GM11168 (cell line): Measurements from ENCODE around the gene ANAPC2.

Source experiments
- in situ Hi-C: fragments of 300-500 bp; cut with MboI; formaldehyde crosslinking; loops from one replicate; pipeline ENCODE4 v1.12.0; 2022; ENCODE audit warnings: low sequenced_read_pairs; ENCODE audit not compliant: unreplicated experiment

The ANAPC2 gene, protein sequence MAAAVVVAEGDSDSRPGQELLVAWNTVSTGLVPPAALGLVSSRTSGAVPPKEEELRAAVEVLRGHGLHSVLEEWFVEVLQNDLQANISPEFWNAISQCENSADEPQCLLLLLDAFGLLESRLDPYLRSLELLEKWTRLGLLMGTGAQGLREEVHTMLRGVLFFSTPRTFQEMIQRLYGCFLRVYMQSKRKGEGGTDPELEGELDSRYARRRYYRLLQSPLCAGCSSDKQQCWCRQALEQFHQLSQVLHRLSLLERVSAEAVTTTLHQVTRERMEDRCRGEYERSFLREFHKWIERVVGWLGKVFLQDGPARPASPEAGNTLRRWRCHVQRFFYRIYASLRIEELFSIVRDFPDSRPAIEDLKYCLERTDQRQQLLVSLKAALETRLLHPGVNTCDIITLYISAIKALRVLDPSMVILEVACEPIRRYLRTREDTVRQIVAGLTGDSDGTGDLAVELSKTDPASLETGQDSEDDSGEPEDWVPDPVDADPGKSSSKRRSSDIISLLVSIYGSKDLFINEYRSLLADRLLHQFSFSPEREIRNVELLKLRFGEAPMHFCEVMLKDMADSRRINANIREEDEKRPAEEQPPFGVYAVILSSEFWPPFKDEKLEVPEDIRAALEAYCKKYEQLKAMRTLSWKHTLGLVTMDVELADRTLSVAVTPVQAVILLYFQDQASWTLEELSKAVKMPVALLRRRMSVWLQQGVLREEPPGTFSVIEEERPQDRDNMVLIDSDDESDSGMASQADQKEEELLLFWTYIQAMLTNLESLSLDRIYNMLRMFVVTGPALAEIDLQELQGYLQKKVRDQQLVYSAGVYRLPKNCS

DNA sequence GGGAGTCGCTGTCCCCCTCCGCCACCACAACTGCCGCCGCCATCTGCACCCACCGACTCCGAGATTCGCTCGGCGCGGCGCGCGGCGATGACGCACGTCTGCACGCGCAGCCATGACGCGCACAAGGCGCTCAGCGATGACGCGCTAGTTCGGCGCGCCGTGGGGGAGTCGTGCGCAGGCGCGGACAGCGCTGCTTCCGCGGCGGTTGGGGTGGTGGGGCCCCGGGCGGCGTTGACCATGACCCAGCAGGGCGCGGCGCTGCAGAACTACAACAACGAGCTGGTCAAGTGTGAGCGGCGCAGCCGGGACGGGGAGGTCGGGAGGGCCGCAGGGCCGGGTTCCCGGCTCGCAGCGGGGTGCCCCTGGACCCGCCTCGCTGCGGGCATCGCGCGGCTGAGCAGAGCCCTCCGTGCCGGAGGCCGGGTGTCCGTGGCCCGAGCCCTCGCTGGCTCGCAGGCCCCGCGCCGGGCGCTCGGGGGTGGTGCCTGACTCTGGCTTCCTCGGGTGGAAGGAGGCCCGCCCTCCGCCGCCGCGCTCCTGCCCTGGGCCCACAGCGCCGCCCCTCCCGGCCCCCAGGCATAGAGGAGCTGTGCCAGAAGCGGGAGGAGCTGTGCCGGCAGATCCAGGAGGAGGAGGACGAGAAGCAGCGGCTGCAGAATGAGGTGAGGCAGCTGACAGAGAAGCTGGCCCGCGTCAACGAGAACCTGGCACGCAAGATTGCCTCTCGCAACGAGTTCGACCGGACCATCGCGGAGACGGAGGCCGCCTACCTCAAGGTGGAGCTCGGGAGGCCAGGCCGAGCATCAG lies at the start of gene ANAPC2, which contains the start of gene SSNA1:
Gene ANAPC2, minus strand, starts transcription at position 71 of the 807 bp plus-strand sequence. Its CDS starts 28 bp downstream, at position 43.
Gene SSNA1, plus strand, starts transcription at position 187 of the 807 bp plus-strand sequence. Its CDS starts 51 bp downstream, at position 238.
- in situ Hi-C loops = no loop called here

DNA sequence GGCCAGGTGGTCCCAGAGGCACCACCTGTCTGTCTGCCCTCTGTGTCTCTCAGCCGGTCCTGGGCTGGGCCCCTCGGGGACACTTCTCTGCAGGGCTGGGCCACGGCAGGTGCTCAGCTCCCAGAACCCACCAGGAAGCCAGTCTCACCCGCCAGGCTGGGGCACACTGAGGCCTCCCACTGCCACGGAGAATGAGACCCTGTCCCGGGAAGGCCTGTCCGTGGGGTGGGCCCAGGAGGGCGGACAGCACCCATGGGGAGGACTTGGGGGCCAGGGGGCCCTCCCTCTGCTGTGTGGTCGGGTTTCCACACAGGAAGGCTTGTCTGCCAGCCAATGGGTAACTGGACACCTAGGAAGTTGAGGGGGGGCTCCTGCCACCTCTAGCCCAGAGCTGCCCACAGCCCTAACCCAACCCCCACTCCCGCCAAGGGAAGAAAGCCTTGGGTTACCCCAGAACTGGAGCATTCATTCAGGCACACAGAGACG lies 48.6 kb upstream of the ANAPC2 start:
- in situ Hi-C loops = no loop called here

DNA sequence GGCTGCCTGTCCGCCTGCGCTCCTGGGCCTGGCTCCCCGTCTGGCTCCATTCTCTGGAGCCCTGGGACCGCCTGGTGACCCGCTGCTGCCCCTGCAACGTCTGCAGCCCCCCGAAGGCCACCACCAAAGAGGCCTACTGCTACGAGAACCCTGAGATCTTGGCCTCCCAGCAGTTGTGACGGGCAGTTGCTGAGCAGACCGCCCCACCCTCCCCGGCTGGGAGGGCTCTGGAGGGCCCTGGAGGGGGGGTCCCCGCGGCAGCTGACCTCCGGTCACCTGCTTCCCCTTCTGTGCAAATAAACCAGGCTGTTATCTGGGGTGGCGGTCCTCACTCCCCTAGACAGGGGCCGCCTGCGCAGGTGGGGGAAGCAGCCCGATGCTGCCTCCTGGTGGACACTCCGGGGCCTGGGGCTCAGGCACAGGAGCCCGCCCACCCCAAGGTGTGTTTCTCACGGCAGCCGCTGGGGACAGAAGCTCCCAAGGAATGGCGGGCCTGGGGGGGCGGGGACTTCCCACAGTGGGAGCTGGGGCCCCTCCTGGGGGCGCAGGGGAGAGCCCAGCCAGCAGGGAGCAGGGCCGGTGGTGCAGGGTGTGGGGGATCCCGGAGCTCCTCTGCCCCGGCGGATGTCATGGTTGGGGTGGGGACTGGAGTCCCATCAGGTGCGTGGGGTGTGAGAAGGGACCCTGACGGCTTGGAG lies 48.0 kb upstream of the ANAPC2 start:
- in situ Hi-C loops = no loop called here

DNA sequence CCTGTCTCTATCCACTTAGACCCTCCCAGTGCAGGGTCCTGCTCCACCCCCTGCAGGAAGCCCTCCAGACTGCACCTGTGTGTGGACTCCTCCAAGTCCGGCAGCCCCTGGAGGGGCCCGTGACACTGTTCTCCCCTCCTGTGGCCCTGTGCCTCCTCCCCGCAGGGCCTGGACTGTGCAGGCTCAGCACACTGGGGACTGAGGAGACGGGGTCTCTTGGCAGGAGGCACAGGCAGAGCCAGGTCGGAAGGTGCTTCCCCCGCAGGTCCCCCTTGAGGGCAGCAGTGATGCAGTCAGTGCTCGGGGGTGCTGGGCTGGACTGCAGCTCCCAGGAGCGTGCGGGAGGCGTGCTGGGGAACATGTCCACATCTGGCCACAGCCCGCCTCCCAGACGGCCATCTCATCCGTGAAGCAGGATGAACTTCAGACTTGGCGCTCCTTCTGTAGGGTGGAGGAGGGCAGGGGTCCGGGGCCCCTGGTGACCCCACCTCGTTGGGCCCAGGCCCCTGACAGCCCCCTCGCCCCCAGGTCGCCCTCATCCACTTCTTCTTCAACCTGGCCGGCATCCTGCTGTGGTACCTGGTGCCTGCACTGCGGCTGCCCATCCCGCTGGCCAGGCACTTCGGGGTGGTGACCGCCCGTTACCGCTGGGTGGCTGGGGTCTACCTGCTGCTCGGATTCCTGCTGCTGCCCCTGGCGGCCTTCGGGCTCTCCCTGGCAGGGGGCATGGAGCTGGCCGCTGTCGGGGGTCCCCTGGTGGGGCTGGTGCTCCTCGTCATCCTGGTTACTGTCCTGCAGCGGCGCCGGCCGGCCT lies 47.3 kb upstream of the ANAPC2 start:
- in situ Hi-C loops = no loop called here

DNA sequence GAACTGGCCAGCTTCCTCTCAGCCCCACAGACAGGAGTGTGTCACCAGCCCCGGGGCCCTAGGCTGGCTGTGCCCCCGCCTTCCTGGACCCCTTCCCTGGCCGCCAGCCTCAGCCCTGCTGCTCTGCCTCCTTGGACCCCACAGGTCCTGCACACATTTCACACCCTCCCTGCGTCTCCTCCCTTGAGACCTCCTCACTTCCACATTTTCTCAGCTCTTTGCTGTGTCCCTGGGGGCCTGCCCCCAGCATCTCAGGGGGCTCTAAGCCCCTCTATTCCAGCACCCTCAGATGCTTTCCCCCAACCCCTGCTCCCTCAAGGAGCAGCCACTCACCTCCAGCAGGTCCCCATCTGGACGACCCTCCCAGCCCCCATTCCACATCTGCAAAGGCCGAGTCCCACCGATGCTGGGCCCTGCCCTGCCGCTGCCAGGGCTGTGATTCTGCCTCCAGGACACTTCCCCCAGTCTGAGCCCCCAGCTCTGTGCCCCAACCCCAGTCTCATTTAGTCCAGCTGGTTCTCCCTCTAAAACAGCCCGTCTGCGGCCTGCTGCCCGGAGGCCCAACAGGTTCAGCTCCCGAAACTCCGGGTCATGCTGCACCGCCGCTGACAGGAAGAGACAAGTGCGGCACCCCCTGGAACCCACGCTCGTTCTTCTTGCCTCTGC lies 46.5 kb upstream of the ANAPC2 start:
- in situ Hi-C loops = loop anchor here (5.0 kb wide), 1 partner anchor 113 kb away; no protein-coding TSS in a partner anchor

DNA sequence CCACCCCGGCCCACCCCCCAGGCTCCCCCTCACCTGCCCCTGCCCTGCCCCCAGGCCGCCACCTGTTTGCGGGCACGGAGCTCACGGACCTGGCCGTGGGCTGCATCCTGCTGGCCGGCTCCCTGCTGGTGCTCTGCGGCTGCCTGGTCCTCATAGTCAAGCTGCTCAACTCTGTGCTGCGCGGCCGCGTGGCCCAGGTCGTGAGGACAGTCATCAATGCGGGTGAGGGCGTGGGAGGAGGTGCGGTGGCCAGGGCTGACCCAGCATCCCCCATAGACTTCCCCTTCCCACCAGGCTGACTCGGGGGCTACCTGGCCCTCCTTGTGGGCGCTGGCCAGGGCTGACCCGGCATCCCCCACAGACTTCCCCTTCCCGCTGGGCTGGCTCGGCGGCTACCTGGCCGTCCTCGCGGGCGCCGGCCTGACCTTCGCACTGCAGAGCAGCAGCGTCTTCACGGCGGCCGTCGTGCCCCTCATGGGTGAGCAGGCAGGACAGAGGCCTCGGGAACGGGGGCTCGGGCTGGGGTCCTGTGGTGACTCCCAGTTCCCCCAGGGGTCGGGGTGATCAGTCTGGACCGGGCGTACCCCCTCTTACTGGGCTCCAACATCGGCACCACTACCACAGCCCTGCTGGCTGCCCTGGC lies 45.8 kb upstream of the ANAPC2 start:
- in situ Hi-C loops = loop anchor here (5.0 kb wide), 1 partner anchor 112 kb away; no protein-coding TSS in a partner anchor

DNA sequence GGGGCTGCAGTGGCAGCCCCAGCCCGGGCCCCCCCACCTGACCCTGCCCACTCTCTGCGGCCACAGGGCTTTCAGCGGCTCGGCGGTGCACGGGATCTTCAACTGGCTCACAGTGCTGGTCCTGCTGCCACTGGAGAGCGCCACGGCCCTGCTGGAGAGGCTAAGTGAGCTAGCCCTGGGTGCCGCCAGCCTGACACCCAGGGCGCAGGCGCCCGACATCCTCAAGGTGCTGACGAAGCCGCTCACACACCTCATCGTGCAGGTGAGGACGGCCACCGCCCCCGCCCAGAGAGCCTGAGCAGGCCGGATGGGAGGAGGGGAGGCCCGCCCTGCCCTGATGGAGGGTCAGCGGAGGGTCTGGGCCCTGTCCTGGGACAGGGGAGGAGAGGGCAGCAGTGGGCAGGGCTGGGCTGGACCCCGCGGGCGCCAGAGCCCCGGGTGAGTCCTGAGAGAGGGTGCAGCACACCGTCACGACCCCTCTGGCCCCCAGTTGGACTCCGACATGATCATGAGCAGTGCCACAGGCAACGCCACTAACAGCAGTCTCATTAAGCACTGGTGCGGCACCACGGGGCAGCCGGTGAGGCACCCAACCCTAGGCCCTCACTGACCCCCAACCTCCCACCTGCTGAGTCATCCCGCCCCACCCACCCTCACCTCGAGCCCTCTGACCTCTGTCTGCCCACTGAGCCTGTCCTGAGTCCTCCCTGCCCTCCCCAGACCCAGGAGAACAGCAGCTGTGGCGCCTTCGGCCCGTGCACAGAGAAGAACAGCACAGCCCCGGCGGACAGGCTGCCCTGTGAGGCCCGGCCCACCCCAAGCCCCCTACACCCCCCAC lies 45.0 kb upstream of the ANAPC2 start:
- in situ Hi-C loops = loop anchor here (5.0 kb wide), 1 partner anchor 111 kb away; no protein-coding TSS in a partner anchor

DNA sequence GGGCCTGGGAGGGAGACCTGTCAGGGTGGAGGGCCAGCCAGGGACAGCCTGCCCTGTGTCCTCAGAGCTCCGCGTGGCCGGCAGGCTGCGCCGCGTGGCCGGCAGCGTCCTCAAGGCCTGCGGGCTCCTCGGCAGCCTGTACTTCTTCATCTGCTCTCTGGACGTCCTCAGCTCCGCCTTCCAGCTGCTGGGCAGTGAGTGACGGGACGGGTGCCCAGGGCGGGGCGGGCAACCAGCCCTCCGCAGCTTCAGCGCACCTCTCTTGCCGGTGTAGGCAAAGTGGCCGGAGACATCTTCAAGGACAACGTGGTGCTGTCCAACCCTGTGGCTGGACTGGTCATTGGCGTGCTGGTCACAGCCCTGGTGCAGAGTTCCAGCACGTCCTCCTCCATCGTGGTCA lies 44.1 kb upstream of the ANAPC2 start:
- in situ Hi-C loops = loop anchor here (5.0 kb wide), 1 partner anchor 110 kb away; no protein-coding TSS in a partner anchor

DNA sequence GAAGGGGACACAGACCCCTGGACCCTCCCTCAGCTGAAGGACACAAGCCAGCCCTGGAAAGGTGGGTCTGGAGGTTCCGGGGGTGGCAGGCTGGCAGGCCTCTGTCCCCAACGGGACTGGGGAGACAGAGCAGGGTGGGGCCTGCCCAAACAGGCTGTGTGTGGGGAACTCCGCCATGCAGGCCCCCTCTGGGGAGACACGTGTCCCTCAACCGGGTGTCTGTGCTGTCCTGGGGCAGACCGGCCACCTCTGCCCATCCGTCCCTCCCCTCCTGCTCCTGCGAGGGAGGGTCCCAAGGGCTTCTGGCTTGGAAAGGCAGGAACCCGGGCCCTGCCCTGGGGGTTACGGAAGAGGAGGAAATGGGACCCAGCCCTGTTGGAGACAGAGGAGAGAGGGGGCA lies 43.7 kb upstream of the ANAPC2 start:
- in situ Hi-C loops = loop anchor here (5.0 kb wide), 1 partner anchor 110 kb away; no protein-coding TSS in a partner anchor

DNA sequence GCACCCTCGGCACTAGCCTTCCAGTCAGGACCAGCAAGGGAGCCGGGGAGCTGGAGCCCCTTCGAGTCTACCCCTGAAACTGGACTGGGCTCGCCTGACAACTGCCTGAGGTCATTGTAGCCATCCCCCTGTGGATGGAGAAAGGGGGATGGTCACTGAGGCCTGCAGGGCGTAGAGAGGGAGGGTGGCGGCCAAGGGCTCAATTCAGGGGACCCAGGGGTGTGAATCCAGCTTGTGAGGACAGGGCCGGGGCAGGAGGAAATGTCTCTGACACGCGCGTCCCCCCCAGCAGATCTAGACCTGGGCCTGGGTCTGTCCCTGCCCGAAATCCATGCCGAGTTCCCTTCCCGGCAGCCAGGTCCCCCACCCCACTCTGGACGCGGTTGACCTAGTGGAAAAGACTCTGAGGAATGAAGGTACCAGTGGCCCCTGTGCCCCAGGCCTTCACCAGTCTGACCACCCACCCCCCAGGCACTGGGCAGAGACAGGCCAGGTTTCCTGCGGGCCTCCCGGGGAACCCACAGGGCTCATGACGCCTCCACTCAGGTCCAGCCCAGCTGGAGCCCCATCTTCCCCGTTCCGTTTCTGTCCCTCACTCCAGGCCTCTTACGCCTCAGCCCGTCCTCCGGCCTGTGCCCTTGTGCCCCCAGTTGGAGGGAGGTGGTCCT lies 43.1 kb upstream of the ANAPC2 start:
- in situ Hi-C loops = loop anchor here (5.0 kb wide), 1 partner anchor 109 kb away; no protein-coding TSS in a partner anchor

DNA sequence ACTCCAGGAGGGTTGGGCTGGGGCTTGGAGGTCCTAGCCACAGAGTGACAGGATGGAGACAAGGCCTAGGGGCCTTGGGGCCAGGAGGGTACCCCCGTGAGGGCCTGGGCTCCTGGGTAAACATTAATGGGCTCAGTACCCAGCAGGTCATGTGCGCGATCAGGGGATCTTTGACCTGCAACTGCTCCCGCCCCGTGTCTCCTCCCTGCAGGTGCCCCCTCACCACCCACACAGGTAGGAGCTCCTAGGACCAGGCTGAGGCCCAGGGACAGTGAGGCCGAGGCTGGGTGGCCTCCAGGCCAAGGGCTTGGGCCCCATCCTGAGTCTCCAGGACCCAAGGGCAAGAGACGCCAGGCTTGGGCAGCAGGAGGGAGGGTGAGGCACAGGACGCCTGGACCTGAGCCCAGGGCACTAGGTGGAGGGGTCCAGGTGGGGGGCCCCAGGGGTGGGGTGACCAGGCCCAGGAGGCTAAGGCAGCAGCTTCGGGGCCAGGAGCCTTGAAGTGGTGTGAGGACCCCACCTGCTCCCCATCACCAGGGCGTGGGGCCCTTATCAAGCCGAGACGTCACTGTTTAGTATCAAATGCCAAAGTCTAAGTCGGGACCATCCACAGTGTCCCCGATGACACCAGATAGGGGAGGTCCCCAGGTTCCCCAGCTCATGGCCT lies 42.5 kb upstream of the ANAPC2 start, which contains the start of gene SLC34A3:
Gene SLC34A3, plus strand, starts transcription at position 197 of the 667 bp plus-strand sequence. CDS start 802 bp downstream, outside the sequence.
- in situ Hi-C loops = loop anchor here (5.0 kb wide), 1 partner anchor 109 kb away; no protein-coding TSS in a partner anchor

DNA sequence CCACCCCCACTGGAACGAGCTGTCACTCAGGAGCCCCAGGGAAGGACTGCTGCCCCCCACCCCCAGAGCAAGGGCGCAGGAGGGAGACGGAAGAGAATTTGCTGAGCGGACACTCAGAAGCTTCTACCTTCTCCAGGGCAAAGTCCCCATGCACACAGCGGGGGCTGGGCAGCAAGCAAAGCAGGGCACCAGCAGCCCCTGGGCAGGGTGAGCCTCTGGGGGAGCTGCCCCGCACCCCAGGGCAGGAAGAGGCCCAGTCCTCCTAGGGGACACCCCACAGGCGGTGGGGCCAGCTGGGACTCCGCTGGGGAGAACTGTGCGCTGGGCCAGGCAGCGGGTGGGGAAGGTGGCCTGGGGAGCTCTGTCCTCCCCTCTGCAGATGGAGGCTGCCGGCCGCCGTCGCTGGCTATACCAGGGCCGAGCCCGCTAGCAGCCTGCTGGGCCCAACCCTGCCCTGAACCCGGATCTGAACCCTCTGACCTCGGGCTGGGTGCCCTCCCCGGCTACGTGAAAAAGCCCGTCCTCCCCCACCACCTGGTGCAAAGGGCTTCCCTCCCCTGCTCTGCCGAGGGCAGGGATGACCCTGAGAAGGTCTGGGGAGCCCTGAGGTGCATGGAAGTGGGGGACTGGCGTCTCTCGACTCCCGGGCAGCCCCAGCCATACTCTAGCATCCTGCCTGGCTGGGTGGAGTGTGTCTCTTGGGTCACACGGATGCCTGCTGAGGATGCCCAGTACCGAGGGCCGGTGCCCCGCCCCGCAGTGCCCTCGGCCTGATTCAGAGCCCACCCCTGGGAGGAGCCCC lies 41.7 kb upstream of the ANAPC2 start:
- in situ Hi-C loops = loop anchor here (5.0 kb wide), 1 partner anchor 108 kb away; no protein-coding TSS in a partner anchor

DNA sequence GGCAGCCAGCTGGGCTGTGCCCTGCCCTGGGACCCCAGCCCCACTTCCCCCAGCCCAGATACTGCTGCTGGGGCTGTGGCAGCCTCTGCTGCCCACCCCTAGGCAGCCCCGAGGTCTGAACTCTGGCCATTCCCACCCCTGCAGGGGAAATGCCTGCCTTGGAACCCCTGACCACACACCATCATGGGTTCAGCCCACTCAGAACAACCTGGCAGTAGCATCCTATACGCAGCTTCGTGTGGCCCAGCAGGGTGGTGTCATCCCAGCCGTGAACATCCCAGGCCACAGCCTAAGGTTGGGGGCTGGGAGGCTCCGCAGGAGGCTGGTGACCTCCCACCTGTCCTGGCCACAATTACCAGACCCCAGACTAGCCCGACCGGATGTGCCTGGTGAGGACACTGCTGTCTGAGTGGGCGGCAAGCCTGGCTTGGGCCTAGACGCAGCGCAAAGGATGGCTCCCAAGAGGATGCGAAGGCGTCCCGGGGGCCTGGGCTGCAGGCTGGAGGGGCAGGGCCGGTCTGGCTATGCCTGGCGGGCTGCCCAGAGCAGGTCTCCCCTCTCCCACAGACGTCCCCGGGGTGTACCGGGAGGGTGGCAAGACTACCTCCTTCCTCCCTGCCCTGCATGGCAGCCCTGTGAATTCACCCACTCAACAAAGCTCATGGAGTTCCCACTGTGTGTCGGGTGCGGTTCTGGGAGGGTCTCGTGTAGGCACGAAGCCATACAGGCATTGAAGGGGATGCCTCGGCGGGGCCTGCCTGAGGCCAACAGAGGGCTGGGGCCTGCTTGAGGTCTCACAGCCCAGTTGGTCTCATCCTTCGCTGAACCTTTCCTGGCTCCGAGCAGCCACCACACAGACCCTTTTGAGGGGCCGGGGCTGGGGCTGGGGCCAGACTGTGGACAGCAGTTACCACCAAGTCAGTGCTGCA lies 40.9 kb upstream of the ANAPC2 start:
- in situ Hi-C loops = no loop called here
